WERI-Rb-1 (cell line): Measurements from ENCODE around the gene DHRS1.

Experiments used
- DNase-seq: peaks from one replicate; pipeline ENCODE4 v3.0.0-alpha.2; 2020
- H3K27ac ChIP-seq: fragments of 250-450 bp; sonication (Bioruptor Pico); 2 replicates; pipeline ENCODE4 v1.5.1; 2020; ENCODE audit warnings: mild to moderate bottlenecking, moderate library complexity
- H3K27me3 ChIP-seq: fragments of 250-450 bp; sonication (Bioruptor Pico); 2 replicates; pipeline ENCODE4 v1.5.1; 2021; ENCODE audit warnings: mild to moderate bottlenecking, low read depth, moderate library complexity; ENCODE audit not compliant: insufficient read depth, severe bottlenecking
- H3K36me3 ChIP-seq: fragments of 250-450 bp; sonication (Bioruptor Pico); 2 replicates; pipeline ENCODE4 v1.5.1; 2020; ENCODE audit warnings: mild to moderate bottlenecking, moderate library complexity
- H3K4me3 ChIP-seq: 2 replicates; pipeline ENCODE4 v1.5.1; 2011; ENCODE audit warnings: low read depth, mild to moderate bottlenecking, control low read depth, low read length
- H3K9me3 ChIP-seq: fragments of 250-450 bp; sonication (Bioruptor Pico); 2 replicates; pipeline ENCODE4 v1.5.1; 2021; ENCODE audit warnings: mild to moderate bottlenecking, moderate library complexity; ENCODE audit not compliant: severe bottlenecking
- CTCF ChIP-seq: IDR thresholded peaks from 2 replicates; pipeline ENCODE4 v1.5.1; 2011; ENCODE audit warnings: low read depth, mild to moderate bottlenecking, control low read depth, inconsistent platforms, low read length

DHRS1 gene

GRCh38 chr14:24340606-24341005 is 41.0 kb upstream of the DHRS1 start:
- no peak overlapping the region for H3K27ac ChIP-seq
- DNase-seq = no peak
- no peaks in the 10 kb centered on the region for H3K27me3 ChIP-seq
- H3K9me3 ChIP-seq = no peaks in the 10 kb centered on the region
- TF ChIP-seq CTCF = no peak
- H3K4me3 ChIP-seq = no peak overlapping the region
- no peaks in the 10 kb centered on the region for H3K36me3 ChIP-seq

- Histone ChIP-seq H3K27me3 (no peaks in the 10 kb centered on the region), H3K36me3 (no peaks in the 10 kb centered on the region), H3K4me3 (no peak within 1 kb of the TSS), H3K9me3 (no peaks in the 10 kb centered on the region), H3K27ac (no peak within 1 kb of the TSS)
- TF ChIP-seq CTCF = no peak
- DNase-seq = no peak
These were observed 39.9 kb upstream of the DHRS1 start, which contains the start of gene RIPK3 for GRCh38 chr14:24339284-24340151. Gene RIPK3 (minus strand): TSS chr14:24339991. CDS start chr14:24339826, 165 bp downstream.

- peak overlapping the region; percentile 61; the same call in 1 of the 2 replicates for H3K27ac ChIP-seq
- DNase-seq = no peak
- H3K9me3 ChIP-seq = no peaks in the 10 kb centered on the region
- no peak overlapping the region for H3K4me3 ChIP-seq
- H3K27me3 ChIP-seq = no peaks in the 10 kb centered on the region
- no peaks in the 10 kb centered on the region for H3K36me3 ChIP-seq
- no peak for TF ChIP-seq CTCF
These were observed 39.3 kb upstream of the DHRS1 start for GRCh38 chr14:24338843-24339242.

- TF ChIP-seq CTCF = no peak
- Histone ChIP-seq H3K9me3 (no peaks in the 10 kb centered on the region), H3K4me3 (peak overlapping the region; percentile 13; the same call in 1 of the 2 replicates), H3K36me3 (no peaks in the 10 kb centered on the region), H3K27me3 (peaks cover 2% of the 10 kb centered on the region), H3K27ac (peak overlapping the region; percentile 61)
- DNase-seq = peak; percentile 74
These were observed 38.2 kb upstream of the DHRS1 start for GRCh38 chr14:24337824-24338175.

GRCh38 chr14:24337144-24337823 is 37.7 kb upstream of the DHRS1 start:
- no peak for DNase-seq
- no peak for TF ChIP-seq CTCF
- Histone ChIP-seq H3K27ac (peak overlapping the region; percentile 61), H3K27me3 (peaks cover 2% of the 10 kb centered on the region), H3K4me3 (no peak overlapping the region), H3K36me3 (no peaks in the 10 kb centered on the region), H3K9me3 (no peaks in the 10 kb centered on the region)
